ENCODE measurements around the gene MAMSTR. TPM values are rescaled to one million over a fixed set of nuclear protein-coding genes. Genes with fewer than 3 reads are reported as not detected.

MAMSTR gene
- total and polyA plus RNA-seq, 8 donors: 0.51 to 2.6 (median 1.1) TPM

GRCh38 chr19:48678201-48678600 is 41.3 kb downstream of the MAMSTR start:
- no peaks in the 10 kb centered on the region for H3K27me3 ChIP-seq
- no peaks in the 10 kb centered on the region for H3K36me3 ChIP-seq
- H3K4me3 ChIP-seq: no peak overlapping the region
- 24 to 25% methylated on average over 4 of the region's 4 CpGs for WGBS, 2 donors
- H3K27ac ChIP-seq: peak overlapping the region; percentile 22 to 85 (median 65)
- intact Hi-C loops (cut with DNase I): no loop called here
- peaks cover 0 to 9% (median 9%) of the 10 kb centered on the region in 3 donors for H3K4me1 ChIP-seq
- DNase-seq (peak in 5 of 6 donors; percentile 67 to 92 (median 83)), FAIRE-seq (no peak), ATAC-seq (peak; percentile 73 to 88 (median 83))
- TF ChIP-seq, protein P1, sequence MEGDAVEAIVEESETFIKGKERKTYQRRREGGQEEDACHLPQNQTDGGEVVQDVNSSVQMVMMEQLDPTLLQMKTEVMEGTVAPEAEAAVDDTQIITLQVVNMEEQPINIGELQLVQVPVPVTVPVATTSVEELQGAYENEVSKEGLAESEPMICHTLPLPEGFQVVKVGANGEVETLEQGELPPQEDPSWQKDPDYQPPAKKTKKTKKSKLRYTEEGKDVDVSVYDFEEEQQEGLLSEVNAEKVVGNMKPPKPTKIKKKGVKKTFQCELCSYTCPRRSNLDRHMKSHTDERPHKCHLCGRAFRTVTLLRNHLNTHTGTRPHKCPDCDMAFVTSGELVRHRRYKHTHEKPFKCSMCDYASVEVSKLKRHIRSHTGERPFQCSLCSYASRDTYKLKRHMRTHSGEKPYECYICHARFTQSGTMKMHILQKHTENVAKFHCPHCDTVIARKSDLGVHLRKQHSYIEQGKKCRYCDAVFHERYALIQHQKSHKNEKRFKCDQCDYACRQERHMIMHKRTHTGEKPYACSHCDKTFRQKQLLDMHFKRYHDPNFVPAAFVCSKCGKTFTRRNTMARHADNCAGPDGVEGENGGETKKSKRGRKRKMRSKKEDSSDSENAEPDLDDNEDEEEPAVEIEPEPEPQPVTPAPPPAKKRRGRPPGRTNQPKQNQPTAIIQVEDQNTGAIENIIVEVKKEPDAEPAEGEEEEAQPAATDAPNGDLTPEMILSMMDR (IDR thresholded peaks at IDR 0.05): no peak
- H3K9me3 ChIP-seq: no peaks in the 10 kb centered on the region

DNA sequence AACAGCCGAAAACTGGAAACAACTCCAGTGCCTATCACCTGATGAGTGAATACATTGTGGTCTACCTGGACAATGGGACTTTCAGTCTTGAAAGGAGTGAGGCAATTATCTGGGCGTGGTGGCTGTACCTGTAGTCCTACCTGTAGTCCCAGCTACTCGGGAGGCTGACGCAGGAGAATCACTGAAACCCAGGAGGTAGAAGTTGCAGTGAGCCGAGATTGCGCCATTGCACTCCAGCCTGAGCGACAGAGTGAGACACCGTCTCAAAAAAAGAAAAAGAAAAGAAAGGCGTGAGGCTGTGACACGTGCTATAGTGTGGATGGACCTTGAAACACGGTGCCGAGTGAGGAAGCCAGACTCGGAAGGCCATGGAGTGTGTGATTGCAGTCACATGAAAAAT is 42.6 kb downstream of the MAMSTR start:
- intact Hi-C loops (cut with DNase I): no loop called here
- DNase-seq (no peak), ATAC-seq (no peak), FAIRE-seq (no peak)
- no peak overlapping the region for H3K27ac ChIP-seq
- no peaks in the 10 kb centered on the region for H3K27me3 ChIP-seq
- H3K4me1 ChIP-seq: peaks cover 0 to 9% (median 9%) of the 10 kb centered on the region in 3 donors
- no peaks in the 10 kb centered on the region for H3K9me3 ChIP-seq
- H3K4me3 ChIP-seq: no peak overlapping the region
- TF ChIP-seq, protein P1 (IDR thresholded peaks at IDR 0.05): no peak
- no peaks in the 10 kb centered on the region for H3K36me3 ChIP-seq
- 84 to 89% methylated on average over 13 of the region's 13 CpGs for WGBS, 2 donors

DNA sequence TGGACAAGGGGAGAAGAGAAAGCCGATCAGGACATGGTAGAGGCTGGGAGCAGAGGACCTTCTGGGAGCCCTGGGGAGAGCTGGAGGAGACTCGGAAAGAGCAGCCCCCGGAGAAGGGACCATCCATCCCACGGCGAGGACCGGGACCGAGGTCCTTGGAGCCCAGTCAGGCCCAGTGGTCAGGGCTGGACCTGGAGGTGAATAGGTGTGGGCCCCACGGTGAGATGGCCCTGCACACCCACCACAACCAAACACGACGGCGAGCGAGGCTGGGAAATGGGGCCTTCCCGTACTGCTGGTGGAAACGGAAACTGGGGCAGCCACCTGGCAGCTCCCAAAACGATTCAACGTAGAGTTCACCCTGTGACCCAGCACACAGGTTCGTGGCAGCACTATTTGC is 43.0 kb downstream of the MAMSTR start:
- no peaks in the 10 kb centered on the region for H3K36me3 ChIP-seq
- H3K27me3 ChIP-seq: no peaks in the 10 kb centered on the region
- TF ChIP-seq, protein P1 (IDR thresholded peaks at IDR 0.05): no peak
- no peak overlapping the region for H3K4me3 ChIP-seq
- intact Hi-C loops (cut with DNase I): no loop called here
- H3K4me1 ChIP-seq: peaks cover 0 to 9% (median 9%) of the 10 kb centered on the region in 3 donors
- WGBS, 2 donors: 88 to 94% methylated on average over 17 of the region's 17 CpGs
- H3K27ac ChIP-seq: no peak overlapping the region
- FAIRE-seq (no peak), DNase-seq (no peak), ATAC-seq (no peak)
- no peaks in the 10 kb centered on the region for H3K9me3 ChIP-seq

DNA sequence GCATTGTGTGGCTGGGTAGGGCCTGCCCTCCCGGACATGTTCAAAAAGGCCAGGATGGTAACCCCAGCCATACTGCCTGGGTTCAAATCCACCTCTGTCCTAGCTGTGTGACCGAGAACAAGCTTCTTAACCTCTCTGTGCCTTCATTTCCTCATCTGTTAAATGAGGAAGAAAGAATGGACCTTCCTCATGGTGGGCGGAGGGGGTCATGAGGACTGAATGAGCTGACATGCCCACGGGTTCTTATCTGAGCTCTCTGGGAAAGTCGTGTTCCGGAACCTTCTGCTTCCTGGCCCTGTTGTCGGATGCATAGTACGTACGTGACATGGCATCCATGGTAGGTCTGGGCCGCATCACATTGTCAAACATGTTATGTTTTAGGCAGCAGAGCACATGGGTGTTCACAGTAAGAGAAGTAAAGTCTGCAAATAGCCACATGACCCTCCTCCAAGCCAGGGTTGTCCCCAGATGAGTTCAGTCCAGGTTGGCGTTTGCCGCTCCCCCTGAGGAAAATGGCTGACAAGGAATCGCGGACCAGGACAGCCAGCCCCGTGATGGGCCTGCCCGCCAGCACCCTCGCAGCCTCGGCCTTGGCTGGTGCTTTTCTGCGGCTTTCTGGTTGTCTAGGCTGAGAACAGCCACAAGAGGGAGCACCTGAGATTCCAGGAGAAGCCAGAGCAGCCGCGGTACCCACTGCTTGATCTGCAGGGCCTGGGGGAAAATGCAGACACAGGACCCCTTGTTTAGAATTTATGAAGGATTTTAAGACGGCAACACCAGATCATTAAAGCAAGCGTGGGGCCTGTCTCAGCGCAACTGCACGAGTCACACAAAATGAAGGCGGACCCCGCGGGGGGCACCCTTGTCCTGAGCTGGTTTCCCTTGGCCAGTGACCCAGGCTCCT is 44.4 kb downstream of the MAMSTR start:
- WGBS, 2 donors: 28 to 29% methylated on average over 28 of the region's 28 CpGs
- intact Hi-C loops (cut with DNase I): no loop called here
- ATAC-seq: peak; percentile 67 to 83 (median 78)
- TF ChIP-seq, protein P1 (IDR thresholded peaks at IDR 0.05): peak; percentile 74 to 86 (median 80)
- no peaks in the 10 kb centered on the region for H3K36me3 ChIP-seq
- H3K4me1 ChIP-seq: peaks cover 0 to 9% (median 9%) of the 10 kb centered on the region in 3 donors
- peak; percentile 78 to 89 (median 82) for DNase-seq
- H3K27ac ChIP-seq: no peak overlapping the region
- no peak for FAIRE-seq
- H3K9me3 ChIP-seq: no peaks in the 10 kb centered on the region
- H3K27me3 ChIP-seq: no peaks in the 10 kb centered on the region
- no peak overlapping the region for H3K4me3 ChIP-seq

Data from pancreas (tissue), 10 donors.